HG02588 (cell line): Measurements from ENCODE around the gene HSPA12A.

Source experiments
- ATAC-seq: cut with Tn5 transposase; IDR thresholded peaks from one replicate; pipeline ENCODE4 v1.9.1; 2021; ENCODE audit warnings: mild to moderate bottlenecking, moderate library complexity; ENCODE audit not compliant: unreplicated experiment

HSPA12A gene

DNA sequence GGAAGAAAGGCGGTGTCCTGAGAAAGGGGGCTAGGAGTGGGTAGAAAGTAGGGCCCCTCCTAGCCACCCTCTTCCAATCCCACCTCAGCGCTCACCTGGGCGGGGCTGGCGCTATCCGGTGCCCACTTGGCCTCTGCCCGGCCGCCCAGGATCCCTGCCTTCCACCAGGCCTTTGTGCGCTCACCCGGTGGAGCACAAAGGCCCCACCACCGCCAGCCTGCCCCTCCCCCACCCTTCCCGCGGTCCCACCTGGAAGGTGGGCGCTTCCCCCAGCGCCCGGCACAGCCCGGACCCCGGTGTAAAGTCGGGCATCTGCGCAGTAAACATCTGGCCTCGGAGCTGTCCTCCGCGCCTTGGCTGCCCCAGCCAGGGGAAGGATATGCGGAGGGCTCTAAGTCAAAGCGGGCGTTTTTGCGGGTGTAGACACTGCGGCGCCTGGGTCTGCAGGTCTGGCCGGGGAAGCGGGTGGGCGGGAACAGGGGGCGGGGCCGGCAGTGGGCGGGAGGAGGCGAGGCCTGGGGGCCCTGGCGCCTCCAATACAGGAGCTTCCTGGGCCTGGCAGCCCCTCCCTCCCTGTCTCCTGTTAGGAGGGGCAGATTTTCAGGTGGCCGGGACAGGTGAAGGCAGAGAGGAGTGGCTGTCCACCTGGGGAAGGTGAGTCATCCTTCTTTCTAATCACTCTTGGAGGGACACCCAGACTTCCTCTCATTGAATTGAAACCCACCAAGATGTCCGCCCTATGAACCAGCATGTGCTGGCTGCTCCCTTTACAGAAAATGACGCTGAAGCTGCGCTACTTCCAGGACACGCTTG is 72.3 kb downstream of the HSPA12A start:
- ATAC-seq, result no peak

DNA sequence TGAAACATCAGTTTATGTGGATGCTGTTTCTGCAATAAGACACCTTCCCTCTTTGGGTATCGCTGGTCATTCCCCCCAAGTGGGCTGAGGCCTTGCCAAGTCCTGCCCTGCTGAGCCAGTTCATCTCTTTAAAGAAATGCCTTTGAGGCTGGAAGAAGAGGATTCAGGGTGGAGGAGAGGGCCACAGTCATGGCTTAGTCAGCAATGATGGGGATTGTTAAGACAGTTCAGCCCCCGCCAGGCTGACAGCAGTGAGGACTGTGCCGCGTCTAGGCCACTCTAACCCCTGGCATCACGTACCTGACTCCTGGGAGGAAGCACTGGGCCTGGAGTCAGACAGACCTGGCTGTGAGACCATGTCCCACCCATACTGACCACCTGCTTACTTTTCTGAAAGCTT is 73.3 kb downstream of the HSPA12A start:
- no peak for ATAC-seq

DNA sequence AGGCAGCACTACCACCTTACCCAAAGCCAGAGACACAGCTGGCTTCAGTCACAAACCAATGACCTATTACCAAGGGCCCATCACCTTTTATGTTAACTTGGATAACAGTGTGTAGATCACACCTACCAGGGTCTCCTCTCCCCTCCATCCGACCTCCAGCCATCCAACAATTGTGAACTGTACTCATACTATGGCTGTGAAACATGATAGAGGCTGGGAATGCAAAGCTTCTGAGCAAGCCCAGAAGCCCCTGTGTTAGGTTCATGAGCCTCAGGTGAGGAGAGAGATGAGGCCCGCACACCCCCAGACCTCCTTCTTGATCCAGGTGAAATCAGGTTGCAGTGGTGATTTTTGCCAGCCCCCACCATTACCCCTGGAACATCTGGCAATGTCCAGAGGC is 73.9 kb downstream of the HSPA12A start:
- ATAC-seq, result no peak

DNA sequence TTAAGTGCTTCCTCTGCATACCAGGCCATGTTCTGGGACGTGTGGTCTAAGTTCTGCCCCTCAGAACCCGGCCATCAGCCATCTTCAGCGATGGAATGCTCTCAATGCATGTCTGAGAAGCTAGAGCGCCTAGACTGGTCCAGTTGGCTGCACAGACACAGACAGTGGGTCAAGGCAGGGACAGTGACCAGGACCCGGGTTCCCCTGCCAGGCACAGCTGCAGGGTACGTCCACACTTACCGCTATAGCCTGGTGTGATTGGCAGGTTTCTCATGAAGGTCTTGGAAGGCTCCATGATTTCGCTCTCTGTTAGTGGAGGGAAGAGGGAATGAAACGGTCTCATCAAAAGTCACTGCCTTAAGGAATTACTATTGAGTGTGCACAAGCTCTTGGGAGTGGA is 74.3 kb downstream of the HSPA12A start:
- no peak for ATAC-seq

DNA sequence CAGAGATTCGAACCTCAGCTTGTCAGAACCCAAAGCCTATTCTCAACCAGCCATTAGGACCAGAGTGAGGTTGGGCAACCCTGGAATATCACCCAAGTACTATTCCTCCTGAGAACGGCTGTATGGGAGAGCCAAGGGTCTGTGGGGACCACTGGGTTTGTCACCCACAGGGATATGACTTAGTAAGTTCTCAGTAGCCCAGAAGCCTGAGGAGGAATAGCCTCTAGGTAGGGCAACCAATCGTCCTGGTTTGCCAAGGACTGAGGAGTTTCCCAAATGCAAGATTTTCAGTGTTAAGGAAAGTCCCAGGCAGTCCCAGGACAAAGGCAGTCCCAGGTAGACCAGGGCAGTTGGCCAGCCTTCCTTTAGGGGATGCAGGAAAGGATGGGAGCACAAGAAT is 74.9 kb downstream of the HSPA12A start:
- no peak for ATAC-seq

DNA sequence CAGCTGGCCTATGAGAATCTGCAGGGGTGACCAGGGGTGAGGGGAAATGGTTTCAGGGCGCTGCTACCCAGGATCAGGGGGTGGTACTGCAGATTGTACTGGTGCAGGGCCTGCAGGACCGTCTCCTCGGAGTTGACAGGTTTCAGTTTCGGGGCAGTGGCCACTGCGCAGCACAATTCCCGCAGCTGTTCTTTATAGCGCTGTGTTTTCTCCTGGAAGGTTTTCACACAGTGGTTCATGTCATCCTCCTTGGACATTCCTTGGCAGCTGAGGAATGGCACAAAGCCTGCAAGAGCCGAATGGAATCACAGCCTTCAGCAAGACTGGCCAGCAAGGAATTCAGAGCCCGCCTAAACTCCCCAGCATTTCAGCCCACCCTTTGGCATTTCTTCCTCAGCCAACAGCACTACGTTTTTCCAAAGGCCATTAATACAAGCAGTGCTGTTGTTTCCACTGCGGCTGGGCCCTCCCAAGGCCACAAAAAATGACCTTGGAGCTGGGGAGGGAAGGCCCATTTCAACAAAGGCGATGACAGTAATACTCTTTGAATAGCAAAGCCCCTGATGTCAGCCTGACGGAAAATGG is 76.7 kb downstream of the HSPA12A start:
- no peak for ATAC-seq

DNA sequence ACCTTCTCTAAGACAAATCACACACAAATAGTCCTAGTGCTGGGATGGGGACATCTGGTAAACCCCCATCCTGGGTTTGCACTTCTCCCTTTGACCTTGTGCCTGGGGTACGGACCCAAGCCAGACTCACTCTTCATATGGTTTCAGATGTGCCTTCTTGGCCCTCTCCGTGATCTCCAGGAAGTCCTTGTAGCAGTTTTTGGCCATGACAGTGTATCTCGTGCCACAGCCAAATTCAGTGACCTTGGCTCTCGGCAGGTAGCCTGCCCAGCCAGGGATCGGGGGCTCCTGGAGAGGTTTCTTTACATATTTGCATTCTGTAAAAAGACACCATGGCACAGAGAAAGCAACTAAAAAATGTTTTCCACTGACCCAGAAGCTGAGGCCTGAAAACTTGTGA is 77.7 kb downstream of the HSPA12A start:
- ATAC-seq, result no peak

DNA sequence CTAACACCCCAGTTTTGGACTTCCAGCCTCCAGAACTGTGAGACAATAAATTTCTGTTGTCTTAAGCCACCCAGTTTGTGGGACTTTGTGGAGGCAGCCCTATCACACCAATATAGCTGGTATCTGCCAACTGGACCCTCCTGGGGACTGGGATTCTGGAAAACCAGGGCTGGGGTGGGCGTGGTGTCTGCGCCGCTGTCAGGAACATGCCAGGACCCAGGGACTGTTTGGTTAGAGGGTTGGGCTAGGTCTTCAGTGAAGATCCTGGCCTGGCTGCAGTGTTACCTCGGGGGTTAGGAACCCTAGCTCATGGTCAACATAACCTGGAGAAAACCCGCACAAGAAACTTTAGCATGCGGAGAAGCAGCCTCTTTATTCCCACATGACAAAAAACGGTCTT is 79.0 kb downstream of the HSPA12A start:
- no peak for ATAC-seq

DNA sequence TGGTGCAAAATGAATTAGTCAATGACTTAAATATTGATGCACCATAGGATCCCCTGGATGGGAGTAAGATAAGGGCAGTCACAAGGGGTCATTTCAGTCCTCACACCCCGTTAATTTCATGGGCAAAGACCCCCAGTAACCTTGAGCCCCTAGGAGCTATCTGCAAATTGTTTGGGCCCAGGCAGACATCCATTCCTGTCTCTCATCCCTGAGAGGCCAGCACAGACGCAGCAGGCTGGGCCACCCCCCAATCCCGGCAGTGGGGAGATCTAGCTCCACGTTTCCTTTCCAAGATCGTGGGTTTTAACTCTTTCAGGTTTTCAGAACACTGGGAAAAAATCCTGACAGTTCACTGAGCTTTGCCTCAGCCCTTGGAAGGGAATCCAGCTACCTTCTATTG is 81.5 kb downstream of the HSPA12A start:
- ATAC-seq, result no peak

DNA sequence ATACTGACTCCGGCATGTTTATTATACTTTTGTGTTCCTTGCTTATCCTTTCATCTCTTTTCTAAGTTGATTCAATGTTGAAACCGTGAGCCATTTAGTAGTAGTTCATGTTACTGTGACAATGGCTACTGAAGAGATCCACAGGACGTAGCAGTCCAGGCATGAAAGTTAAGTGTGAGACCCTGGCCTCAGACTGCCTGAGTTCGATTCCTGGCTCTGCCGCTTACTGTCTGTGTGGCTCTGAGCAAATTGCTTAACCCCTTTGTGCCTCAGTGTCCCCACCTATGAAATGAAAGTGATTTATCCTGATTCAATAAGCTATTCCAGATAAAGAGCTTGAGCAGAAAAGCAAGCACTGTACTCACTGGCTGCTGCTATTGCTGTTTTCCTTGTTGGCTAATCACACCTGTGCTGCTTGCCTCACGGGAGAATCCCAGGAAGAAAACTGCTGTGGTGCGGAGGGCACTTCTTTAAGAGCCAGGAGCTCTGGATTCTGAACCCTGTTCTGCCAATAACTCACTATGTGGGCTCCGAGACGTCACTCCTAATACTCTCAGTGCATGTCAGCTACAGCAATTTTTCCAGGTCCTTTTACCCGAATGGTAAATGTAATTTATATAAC is 83.2 kb downstream of the HSPA12A start:
- no peak for ATAC-seq

DNA sequence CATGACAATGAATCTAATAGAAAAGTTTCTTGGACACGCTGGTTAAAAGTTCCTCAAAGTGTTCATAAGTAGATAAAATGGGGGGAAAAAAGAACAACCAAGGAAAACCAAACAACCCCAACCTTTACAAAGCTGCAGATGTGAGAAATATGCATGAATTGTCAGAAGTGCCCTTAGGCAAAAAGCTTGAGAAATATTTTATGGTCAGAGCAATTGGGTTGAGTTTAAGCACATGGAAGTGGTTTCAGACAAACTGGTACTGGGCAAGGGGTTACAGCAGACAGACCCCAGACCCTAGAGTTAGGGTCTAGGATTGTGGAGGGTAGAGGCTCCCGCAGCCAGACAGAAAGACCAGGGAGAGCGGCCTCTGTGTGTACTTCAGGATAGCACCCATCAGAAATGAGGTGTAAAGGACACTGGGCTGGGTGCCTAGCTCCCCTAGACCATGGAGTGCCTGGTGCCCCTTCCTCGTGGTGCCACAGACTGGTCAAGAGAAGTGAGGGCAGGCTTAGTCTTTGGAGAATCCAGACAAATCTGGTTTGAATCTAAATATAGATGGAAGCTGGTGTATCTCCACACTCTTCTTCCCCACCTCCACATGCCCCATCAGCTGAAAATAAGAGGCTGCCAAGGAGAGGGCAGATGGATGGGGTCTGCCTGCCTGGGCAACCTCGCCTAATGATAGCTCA is 84.4 kb downstream of the HSPA12A start:
- ATAC-seq, result no peak

DNA sequence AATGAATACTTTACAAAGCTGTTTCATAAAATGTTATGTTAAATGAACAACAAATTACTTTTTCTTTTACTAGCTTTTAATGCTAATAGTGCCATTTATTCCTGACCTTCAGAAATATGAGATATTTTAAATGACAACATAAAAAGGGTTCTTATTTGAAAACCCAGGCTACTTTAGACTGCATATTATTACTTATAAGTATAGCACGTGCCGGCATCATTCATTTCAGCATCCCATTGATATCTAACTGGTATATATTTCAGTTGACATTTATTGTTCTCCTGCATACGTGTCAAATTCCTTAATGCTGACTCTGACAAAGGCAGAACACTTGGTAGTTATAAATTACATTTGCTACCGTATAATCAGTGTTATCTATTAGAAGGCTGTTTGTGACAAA is 86.3 kb downstream of the HSPA12A start:
- no peak for ATAC-seq

DNA sequence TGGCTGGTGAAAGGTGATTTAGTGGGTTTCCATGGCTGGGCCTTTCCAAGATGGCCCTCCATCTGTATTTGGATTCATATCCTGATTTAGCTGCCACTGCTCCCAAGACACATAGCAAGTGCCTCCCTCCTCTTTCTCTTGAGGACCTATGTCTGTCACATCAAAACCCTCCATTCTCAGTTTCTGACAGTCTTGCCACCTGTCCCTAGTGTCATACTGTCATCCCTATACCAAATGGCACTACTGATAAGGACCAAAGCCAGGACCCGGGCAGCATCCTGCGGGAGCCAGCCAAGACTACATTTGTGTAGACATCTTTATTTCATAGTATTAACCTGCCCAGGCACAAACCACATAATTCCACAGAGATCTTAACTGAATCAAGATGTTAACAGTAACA is 86.8 kb downstream of the HSPA12A start:
- no peak for ATAC-seq

DNA sequence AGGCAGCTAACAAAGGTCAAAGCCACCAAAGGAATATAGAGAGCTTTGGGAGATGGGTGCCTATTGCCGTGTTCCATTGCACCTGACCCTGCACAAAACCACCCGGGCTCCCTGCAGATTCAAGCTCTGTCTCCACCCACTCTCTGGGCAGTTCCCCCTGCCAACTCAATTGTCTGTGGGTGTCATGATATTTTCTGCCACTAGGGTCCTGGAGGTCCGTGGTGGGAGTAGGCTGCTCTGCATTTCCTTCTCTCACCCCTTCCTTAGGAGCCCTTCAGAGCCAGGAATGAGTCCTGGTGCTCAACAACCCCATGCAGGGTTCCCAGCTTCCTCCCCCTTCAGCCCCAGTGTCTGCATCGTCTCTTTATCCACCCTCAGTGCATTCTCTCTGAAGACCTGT is 87.5 kb downstream of the HSPA12A start:
- no peak for ATAC-seq

DNA sequence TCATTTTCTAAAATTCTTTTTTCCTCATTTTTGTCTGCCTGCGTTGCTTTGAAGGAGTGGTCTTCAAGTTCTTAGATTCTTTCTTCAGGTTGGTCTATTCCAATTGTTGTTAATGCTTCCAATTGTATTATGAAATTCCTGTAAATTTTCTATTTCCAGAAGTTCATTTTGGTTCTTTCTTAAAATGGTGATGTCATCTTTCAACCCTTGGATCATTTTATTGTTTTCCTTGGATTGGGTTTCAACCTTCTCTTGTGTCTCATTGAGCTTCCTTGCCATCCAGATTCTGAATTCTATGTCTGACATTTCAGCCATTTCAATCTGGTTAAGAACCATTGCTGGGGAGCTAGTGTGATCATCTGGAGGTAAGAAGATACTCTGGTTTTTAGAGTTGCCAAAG is 88.5 kb downstream of the HSPA12A start:
- no peak for ATAC-seq

DNA sequence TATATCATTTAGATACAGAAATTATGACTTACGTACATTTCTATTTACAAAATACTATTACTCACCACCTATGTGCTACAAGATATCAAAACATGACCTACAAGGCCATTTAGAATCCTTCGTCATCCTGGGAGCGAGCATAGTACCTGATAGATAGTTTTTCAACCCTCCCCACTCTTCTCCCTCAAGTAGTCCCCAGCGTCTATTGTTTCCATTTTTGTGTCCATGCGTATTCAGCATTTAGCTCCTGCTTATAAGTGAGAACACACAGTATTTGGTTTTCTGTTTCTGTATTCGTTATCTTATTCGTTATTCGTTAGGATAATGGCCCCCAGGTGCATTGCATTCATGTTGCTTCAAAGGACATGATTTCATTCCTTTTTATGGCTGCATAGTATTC is 93.5 kb downstream of the HSPA12A start:
- no peak for ATAC-seq

DNA sequence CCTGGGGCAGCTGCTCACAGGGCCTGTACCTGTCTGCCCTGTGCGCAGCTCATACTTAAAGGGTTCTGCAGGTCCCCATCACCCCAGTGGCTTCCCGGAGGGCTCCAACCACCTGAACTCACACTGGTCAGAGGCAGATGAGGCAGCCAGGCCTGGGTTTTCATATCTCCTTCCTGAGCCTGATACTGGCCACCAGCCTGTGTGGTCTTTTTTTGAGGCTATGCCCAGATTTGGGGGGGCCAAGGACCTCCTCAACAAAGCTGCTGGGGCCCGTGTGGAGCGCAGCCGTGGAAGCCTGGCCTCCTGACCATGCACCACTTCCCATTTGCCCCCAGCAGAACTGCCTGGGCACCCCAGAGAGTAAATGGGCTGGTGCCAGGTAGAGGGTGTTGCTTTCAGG is 95.9 kb downstream of the HSPA12A start:
- ATAC-seq, result no peak

DNA sequence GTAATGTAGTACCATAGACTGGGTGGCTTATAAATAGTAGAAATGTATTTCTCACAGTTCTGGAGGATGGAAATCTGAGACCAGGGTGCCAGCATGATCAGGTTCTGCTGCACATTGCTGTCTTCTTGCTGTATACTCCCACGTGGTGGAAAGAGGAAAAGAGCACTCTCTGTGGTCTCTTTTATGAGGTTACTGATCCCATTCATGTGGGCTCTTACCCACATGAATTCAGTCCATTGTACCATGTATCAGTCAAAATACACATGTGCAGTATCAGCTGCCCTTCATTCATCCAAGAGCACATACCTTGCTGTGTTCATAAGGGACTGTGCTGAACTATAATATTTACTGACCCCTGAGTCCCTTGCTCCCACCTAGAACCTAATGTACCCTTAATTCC is 104.5 kb downstream of the HSPA12A start:
- no peak for ATAC-seq

DNA sequence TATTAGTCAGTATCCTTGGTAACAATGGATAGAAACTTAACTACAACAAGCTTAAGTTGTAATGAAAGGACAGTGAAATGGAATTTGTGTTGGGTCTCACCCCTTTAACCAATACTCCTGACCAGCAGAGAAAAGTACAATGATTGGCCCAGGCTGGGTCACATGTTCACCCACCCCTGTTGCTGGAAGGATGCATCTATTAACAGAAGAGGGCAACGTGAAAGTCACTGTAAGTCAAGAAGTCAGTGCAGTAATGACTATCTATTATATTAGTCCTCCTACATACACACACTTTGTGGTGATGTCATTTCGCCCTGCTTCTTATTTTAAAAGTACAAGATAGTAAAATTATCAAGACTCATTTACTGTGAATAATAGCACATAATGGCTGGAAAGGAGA is 105.4 kb downstream of the HSPA12A start:
- ATAC-seq, result no peak

DNA sequence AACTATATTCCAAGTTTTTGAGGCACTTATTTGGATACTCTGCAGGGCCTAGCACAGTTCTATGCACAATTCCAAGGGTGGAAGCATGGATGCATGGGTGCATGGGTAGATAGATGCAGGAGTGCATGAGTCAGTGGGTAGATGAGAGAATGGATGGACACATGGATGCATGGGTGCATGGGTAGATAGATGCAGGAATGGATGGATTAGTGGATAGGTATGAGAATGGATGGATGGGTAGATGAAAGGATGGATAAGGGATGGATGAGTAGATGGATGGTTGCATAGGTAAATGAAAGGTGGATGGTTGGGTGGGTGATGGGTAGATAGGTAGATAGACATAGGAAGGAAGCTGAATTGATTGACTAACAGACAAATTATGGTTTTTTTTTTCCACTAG is 106.0 kb downstream of the HSPA12A start:
- ATAC-seq, result no peak

DNA sequence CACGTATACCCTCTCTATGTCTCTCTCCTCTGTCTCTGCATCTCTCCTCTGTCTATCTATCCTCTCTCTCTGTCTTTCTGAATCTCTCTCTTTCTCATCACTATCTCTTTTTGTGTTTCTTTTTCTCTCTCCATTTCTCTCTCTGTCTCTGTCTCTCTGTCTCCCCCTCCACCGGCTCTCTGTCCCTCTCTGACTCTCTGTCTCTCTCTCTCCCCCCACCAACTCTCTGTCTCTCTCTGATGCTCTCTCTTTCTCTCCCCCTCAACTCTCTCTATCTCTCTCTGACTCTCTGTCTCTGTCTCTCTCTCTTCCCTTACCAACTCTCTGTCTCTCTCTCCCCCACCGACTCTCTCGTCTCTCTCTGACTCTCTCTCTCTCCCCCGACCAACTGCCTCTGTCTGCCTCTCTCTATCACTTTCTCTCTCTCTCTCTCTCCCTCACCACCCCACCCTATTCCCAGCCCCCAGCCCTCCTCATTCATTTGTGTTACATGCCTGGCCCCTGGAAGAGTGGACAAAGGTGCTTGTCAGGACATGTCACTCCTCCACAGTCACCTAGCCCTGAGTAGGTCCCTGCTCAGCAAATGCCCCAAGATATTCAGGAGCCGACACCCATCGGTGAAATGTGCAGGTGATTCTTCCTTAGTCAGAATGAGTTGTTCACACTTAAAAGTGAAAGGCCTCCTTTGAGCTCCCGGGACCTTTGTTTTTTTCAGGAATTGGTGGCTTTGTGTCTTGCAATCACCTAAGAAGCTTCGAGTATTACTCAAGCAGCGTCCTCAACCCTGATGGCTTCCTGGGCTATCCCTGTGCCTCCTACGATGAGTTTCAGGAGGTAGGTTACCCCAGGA is 108.0 kb downstream of the HSPA12A start:
- ATAC-seq, result no peak
